HG03558 (cell line): ENCODE data around the gene ITPKB.

Source experiments
- ATAC-seq: cut with Tn5 transposase; IDR thresholded peaks from one replicate; pipeline ENCODE4 v1.9.1; 2021; ENCODE audit warnings: moderate number of reproducible peaks; ENCODE audit not compliant: unreplicated experiment; ENCODE audit errors: extremely low read depth

The ITPKB gene

DNA sequence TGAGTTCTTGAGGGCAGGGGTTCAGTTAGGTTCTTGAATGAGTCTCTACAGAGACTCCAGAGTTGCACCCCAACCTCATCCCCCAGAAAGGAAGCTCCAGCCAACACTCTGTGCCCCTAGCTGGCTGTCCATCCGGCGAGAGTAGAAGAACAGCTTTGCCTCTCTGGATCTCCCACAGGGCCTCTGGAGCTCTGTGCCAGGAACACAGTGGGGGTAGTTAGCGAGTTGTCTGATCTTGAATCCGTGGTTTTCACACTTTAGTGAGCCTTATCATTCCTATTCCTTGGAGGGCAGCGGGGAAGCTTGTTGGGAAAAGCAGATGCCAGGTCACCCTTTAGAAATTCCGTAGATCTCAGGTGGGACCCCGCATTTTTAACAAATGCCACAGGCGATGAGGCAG lies 145.5 kb downstream of the ITPKB start:
- no peak for ATAC-seq

DNA sequence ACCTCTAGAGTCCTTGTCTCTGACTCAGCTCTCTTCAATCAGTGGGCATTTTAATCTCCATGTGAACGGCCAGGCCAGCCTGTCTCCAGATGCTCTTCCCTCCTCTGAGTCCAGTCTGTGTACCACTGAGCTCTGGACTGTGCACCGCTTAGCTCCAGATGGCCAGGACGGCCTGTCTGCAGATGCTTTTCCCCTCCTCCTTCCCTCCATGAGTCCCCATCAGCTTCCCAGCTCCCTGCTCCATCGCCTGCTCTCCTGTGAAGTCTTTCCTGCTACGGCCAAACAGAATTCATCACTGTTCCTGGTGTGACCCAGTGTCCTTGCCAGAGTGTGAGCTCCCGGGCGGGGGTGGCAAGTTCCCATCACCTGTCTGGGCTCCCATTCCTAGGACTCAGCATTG lies 148.5 kb downstream of the ITPKB start:
- ATAC-seq: no peak

DNA sequence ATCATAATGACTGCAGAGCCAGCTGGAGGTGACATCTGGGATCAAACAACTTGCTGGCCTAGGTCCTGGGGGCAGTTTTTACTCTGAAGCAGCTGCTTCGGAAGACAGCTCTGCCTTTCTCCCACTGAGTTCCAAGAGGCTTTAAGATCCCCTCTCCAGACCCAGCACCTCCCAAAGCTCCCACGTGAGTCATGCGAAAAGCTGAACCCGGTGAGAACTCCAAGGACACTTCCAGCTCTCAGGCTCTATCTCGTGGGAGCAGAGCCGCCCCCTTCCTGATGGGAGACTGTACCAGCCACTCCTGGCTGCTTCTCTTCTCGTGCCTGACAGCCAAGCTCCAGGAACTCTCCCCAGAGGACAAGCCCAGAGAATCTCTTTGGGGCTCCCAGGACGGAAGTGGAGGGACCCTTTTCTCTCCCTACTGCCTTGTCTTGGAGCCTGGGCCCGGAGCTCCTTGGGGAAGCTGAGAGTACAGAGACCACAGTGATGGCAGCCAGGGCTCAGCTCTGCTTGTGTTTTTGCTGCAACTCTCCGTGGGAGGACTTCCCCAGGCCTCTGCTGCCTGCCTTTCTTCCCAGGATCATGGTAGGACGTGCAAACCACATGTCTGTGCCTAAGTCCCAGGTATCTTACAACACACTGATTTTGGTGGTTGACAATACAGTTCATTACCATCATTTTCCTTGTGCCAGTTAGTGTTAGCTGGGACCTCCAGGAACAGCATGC lies 149.9 kb downstream of the ITPKB start:
- no peak for ATAC-seq

GRCh38 chr1:226588484-226588883 lies 150.6 kb downstream of the ITPKB start:
- no peak for ATAC-seq

- no peak for ATAC-seq
Observed at GRCh38 chr1:226586650-226587422, 152.2 kb downstream of the ITPKB start.

- ATAC-seq: no peak
Observed at GRCh38 chr1:226586116-226586515, 153.0 kb downstream of the ITPKB start.

DNA sequence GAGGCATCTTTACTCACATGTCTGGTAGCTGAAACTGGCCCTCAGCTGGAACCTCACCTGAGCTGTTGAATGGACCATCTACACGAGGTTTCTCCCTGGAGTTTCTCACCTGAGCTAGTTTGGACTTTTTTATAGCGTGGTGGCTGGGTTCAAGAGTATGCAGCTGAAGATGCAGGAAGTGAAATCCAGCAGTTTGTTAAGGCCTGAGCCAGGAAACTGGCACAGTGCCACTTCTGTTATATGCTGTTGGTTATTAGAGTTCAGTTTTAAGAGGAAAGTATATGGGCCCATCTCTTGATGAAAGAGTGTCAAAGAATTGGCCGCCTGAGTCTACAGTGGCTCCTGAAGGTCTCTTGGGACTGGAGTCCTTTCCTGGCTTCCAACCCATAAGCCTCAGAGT lies 154.9 kb downstream of the ITPKB start:
- ATAC-seq: no peak

- no peak for ATAC-seq
Observed at GRCh38 chr1:226582966-226583365, 156.1 kb downstream of the ITPKB start.
